Colonic mucosa (tissue), 4 donors: Measurements from ENCODE around the gene SRSF5. TPM values are rescaled to one million over a fixed set of nuclear protein-coding genes. Genes with fewer than 3 reads are reported as not detected.
"Not testable (repeated sequence)": the region's sequence is repeated elsewhere in the genome, so short reads cannot be mapped to it uniquely, and the experiment has no call there.

Experiments
- DNase-seq: peaks from one replicate; pipeline ENCODE4 v3.0.0-alpha.2; 2020
- H3K27ac ChIP-seq: fragments of 200-600 bp; one replicate; pipeline ENCODE4 v1.8.0; 2021
- H3K27me3 ChIP-seq: fragments of 200-600 bp; one replicate; pipeline ENCODE4 v1.8.0; 2021
- H3K36me3 ChIP-seq: fragments of 200-600 bp; one replicate; pipeline ENCODE4 v1.8.0; 2021
- H3K4me1 ChIP-seq: fragments of 200-600 bp; one replicate; pipeline ENCODE4 v1.8.0; 2021; ENCODE audit warnings: mild to moderate bottlenecking
- H3K4me3 ChIP-seq: fragments of 200-600 bp; one replicate; pipeline ENCODE4 v1.8.0; 2021
- H3K9ac ChIP-seq, 2 donors: one replicate each; pipeline ENCODE4 v1.7.0; 2013; ENCODE audit warnings: control low read depth in 2 of 2, low read depth in 2 of 2, low read length in 2 of 2
- H3K9me3 ChIP-seq: fragments of 200-600 bp; one replicate; pipeline ENCODE4 v1.8.0; 2021
- CTCF ChIP-seq: fragments of 200-600 bp; IDR thresholded peaks from one replicate; pipeline ENCODE4 v1.8.0; 2022; ENCODE audit warnings: antibody characterized with exemption, mild to moderate bottlenecking
- intact Hi-C: fragments of 100-400 bp; cut with DNase I; formaldehyde crosslinking; loops from one replicate; pipeline ENCODE4 v1.14.1; 2022
- total RNA-seq, 2 donors: library from RNA; stranded (reverse); fragmentation: NEBNext Ultra II Directional in 1 of 2; extraction: Animal tissue kit (Norgen Biotek cat#: 25700) in 1 of 2; gene quantifications; one replicate each; pipeline ENCODE4 v1.2.1, GENCODE V29; 2021
- donor health status: healthy.
- donor health status: DM: no; HTN: no; CAD: no.
- donor health status: DM: no; HTN: no; CAD: no.

SRSF5 gene
- 100 to 1,000 TPM; 198 to 206 TPM for total RNA-seq

- TF ChIP-seq CTCF: no peak
- Histone ChIP-seq H3K4me1 (peaks cover 7% of the 10 kb centered on the region), H3K36me3 (peaks cover 20% of the 10 kb centered on the region), H3K4me3 (peak within 1 kb of the TSS; percentile 73), H3K9me3 (no peaks in the 10 kb centered on the region), H3K27me3 (no peaks in the 10 kb centered on the region), H3K9ac (peak within 1 kb of the TSS; percentile 92 to 100), H3K27ac (peak within 1 kb of the TSS; percentile 99)
- peak; percentile 97 for DNase-seq
- intact Hi-C loops: no loop called here
Measured at GRCh38 chr14:69766984-69767368, at the start of gene SRSF5. TSS of gene SRSF5 (plus strand) at chr14:69767142. CDS start at chr14:69768157, 1,015 bp downstream.

DNA sequence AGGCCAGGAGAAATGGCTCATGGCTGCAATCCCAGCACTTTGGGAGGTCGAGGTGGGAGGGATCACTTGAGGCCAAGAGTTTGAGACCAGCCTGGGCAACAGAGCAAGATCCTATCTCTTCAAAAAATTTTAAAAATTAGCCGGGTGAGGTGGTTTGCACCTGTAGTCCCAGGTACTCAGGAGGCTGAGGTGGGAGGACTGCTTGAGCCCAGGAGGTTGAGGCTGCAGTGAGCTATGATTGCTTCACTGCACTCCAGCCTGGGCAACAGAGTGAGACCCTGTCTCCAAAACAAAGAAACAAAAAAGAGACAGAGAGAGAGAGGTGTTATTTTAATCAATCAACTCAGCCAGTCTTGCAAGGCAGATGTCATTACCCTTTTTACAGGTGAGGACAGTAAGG lies 48.3 kb upstream of the SRSF5 start:
- DNase-seq, H3K4me3 ChIP-seq, H3K9ac ChIP-seq, H3K4me1 ChIP-seq, H3K9me3 ChIP-seq, intact Hi-C loops, H3K27ac ChIP-seq, H3K27me3 ChIP-seq, H3K36me3 ChIP-seq: not testable (repeated sequence)

DNA sequence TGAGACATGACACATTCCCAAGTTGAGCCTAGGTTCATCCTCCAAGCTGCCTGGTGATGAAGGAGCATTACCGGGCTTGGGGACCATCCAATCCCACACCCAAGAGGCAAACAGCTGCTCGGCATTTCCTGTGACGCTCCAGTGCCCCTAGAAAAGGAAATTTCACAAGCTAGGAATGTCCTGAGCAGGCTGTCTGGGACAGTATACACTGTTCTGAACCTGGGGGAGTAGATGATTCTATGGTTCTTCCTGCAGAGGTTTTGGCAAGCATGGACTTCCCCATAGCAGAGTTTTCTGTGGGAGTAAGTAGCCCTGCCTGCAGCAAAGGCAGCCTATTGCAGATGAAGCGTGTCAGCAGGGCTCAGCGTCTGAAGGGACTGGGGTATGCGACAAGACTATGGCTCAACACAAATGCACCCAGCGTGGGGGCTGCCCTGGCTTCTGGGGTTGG lies 47.4 kb upstream of the SRSF5 start:
- no peaks in the 10 kb centered on the region for H3K27me3 ChIP-seq
- no peak for DNase-seq
- no peak for TF ChIP-seq CTCF
- H3K9me3 ChIP-seq: no peaks in the 10 kb centered on the region
- H3K36me3 ChIP-seq: no peaks in the 10 kb centered on the region
- peaks cover 4% of the 10 kb centered on the region for H3K4me1 ChIP-seq
- H3K4me3 ChIP-seq: no peak overlapping the region
- H3K9ac ChIP-seq: no peak overlapping the region
- peak overlapping the region; percentile 4 for H3K27ac ChIP-seq
- intact Hi-C loops: no loop called here

- intact Hi-C loops: no loop called here
- Histone ChIP-seq H3K9ac (no peak overlapping the region), H3K4me3 (no peak overlapping the region), H3K36me3 (no peaks in the 10 kb centered on the region), H3K9me3 (no peaks in the 10 kb centered on the region), H3K4me1 (peaks cover 4% of the 10 kb centered on the region), H3K27me3 (no peaks in the 10 kb centered on the region), H3K27ac (no peak overlapping the region)
- no peak for TF ChIP-seq CTCF
- DNase-seq: no peak
Measured at GRCh38 chr14:69720912-69721311, 46.0 kb upstream of the SRSF5 start.

GRCh38 chr14:69726761-69727511 lies 40.0 kb upstream of the SRSF5 start:
- Histone ChIP-seq H3K9me3 (no peaks in the 10 kb centered on the region), H3K4me3 (peak overlapping the region; percentile 37), H3K9ac (peak overlapping the region in 1 of 2 donors; percentile 31), H3K36me3 (no peaks in the 10 kb centered on the region), H3K27me3 (no peaks in the 10 kb centered on the region), H3K27ac (no peak overlapping the region), H3K4me1 (peaks cover 3% of the 10 kb centered on the region)
- peak; percentile 96 for TF ChIP-seq CTCF
- intact Hi-C loops: loop anchor here (2.0 to 5.0 kb wide), 3 partner anchors 90 to 142 kb away; no protein-coding TSS in a partner anchor
- peak; percentile 86 for DNase-seq

GRCh38 chr14:69727860-69728259 lies 39.1 kb upstream of the SRSF5 start:
- DNase-seq: no peak
- no peak for TF ChIP-seq CTCF
- no peak overlapping the region for H3K9ac ChIP-seq
- no peak overlapping the region for H3K27ac ChIP-seq
- no peak overlapping the region for H3K4me3 ChIP-seq
- H3K9me3 ChIP-seq: no peaks in the 10 kb centered on the region
- intact Hi-C loops: loop anchor here (2.0 to 5.0 kb wide), 3 partner anchors 89 to 143 kb away; no protein-coding TSS in a partner anchor
- H3K36me3 ChIP-seq: no peaks in the 10 kb centered on the region
- peaks cover 3% of the 10 kb centered on the region for H3K4me1 ChIP-seq
- no peaks in the 10 kb centered on the region for H3K27me3 ChIP-seq

- H3K36me3 ChIP-seq, DNase-seq, H3K4me1 ChIP-seq, H3K4me3 ChIP-seq, H3K27ac ChIP-seq, H3K27me3 ChIP-seq, H3K9ac ChIP-seq, H3K9me3 ChIP-seq: not testable (repeated sequence)
- intact Hi-C loops: loop anchor here (5.0 kb wide), 1 partner anchor 295 kb away; no protein-coding TSS in a partner anchor
Measured at GRCh38 chr14:69731919-69732598, 34.9 kb upstream of the SRSF5 start.

- H3K9me3 ChIP-seq, DNase-seq, H3K4me1 ChIP-seq, H3K27ac ChIP-seq, intact Hi-C loops, H3K36me3 ChIP-seq, H3K4me3 ChIP-seq, H3K27me3 ChIP-seq, H3K9ac ChIP-seq: not testable (repeated sequence)
Measured at GRCh38 chr14:69736405-69736804, 30.5 kb upstream of the SRSF5 start.
